Measurements from ENCODE around the gene ATG9B.

GRCh38 chr7:150975536-150976319, 48.6 kb downstream of the ATG9B start:
- no peak for TF ChIP-seq CTCF (IDR thresholded peaks at IDR 0.05)
- no peak for TF ChIP-seq POLR2A (IDR thresholded peaks at IDR 0.05)
